HCT116 (cell line): ENCODE measurements around the gene NDUFS2. TPM values are rescaled to one million over a fixed set of nuclear protein-coding genes. Genes with fewer than 3 reads are reported as not detected.

Source experiments
- ATAC-seq: fragments of 200-7000 bp; cut with Tn5 transposase; 2 replicates; pipeline ENCODE4 v1.9.1; 2020; ENCODE audit warnings: mild to moderate bottlenecking, moderate library complexity
- BruUV-seq: library from RNA; stranded (reverse); fragments of 400-500 nt; replicated peaks from 2 replicates; lab custom pipeline; 2021; lab: Mats Ljungman, UMichigan
- CTCF ChIA-PET: fragments of 300-600 bp; sonication (Branson Sonifier 250); formaldehyde crosslinking; loops from one replicate; lab custom pipeline; 2021; ENCODE audit warnings: antibody characterized with exemption; lab: Charles Lee
- POLR2A ChIA-PET: fragments of 300-600, 350-600 bp; sonication (Branson Sonifier 250); formaldehyde crosslinking; loops from one replicate; lab custom pipeline; 2021; ENCODE audit warnings: antibody characterized with exemption; lab: Charles Lee
- RAD21 ChIA-PET, 2 experiments: fragments of 300-600 bp; sonication (Branson Sonifier 250); formaldehyde crosslinking; loops; one replicate each; lab custom pipeline; 2023; ENCODE audit warnings: low total read pairs in 2 of 2; ENCODE audit not compliant: uncharacterized antibody in 2 of 2, unreplicated experiment in 2 of 2, low non-redundant PET in 1 of 2; lab: Charles Lee
- DNase-seq: peaks from one replicate; pipeline ENCODE4 v3.0.0-alpha.2; 2010; ENCODE audit warnings: low read depth, low spot score
- H2AFZ ChIP-seq: fragments of 200-600 bp; shearing (Covaris generic), sonication (generic); 2 replicates; pipeline ENCODE4 v1.6.1; 2017; ENCODE audit warnings: low read depth, mixed run types, mixed read lengths, antibody characterized with exemption, low read length; ENCODE audit not compliant: poor library complexity, severe bottlenecking
- H3K27ac ChIP-seq: 2 replicates; pipeline ENCODE4 v1.5.1; 2012; ENCODE audit warnings: low read depth, low read length
- H3K27me3 ChIP-seq: fragments of 200-600 bp; sonication (generic); 2 replicates; pipeline ENCODE4 v1.6.1; 2016; ENCODE audit warnings: mixed run types, low read length, mixed read lengths; ENCODE audit not compliant: insufficient read depth
- H3K36me3 ChIP-seq, 2 experiments: fragments of 200-500 bp in 1 of 2; fragments of 200-600 bp in 1 of 2; sonication (Bioruptor generic) in 1 of 2; sonication (generic) in 1 of 2; 2 replicates each; pipeline versions ENCODE4 v1.5.1 to v1.6.1; 2014 to 2016; ENCODE audit warnings: low read length in 2 of 2, inconsistent platforms in 1 of 2, mixed read lengths in 1 of 2, mixed run types in 1 of 2; ENCODE audit not compliant: insufficient read depth in 2 of 2, control insufficient read depth in 1 of 2
- H3K4me1 ChIP-seq, 2 experiments: fragments of 200-600 bp in 1 of 2; sonication (generic) in 1 of 2; 2 replicates each; pipeline versions ENCODE4 v1.5.1 to v1.6.1; 2012 to 2017; ENCODE audit warnings: low read length in 2 of 2, inconsistent platforms in 1 of 2, mild to moderate bottlenecking in 1 of 2, mixed read lengths in 1 of 2, mixed run types in 1 of 2, moderate library complexity in 1 of 2; ENCODE audit not compliant: insufficient read depth in 2 of 2, control insufficient read depth in 1 of 2
- H3K4me2 ChIP-seq: fragments of 200-600 bp; sonication (generic); 2 replicates; pipeline ENCODE4 v1.6.1; 2017; ENCODE audit warnings: mixed run types, low read length, mixed read lengths
- H3K4me3 ChIP-seq, 2 experiments: fragments of 200-600 bp in 1 of 2; sonication (generic) in 1 of 2; replicated peaks in 1 of 2; 2 replicates each; pipeline ENCODE4 v1.5.1; 2011 to 2016; ENCODE audit warnings: low read length in 2 of 2, control low read depth in 1 of 2, low read depth in 1 of 2, mild to moderate bottlenecking in 1 of 2, mixed read lengths in 1 of 2, mixed run types in 1 of 2
- H3K79me2 ChIP-seq: fragments of 200-600 bp; sonication (generic); 2 replicates; pipeline ENCODE4 v1.6.1; 2017; ENCODE audit warnings: mild to moderate bottlenecking, mixed run types, low read length, moderate library complexity, mixed read lengths; ENCODE audit not compliant: insufficient read depth
- H3K9ac ChIP-seq: fragments of 200-600 bp; sonication (generic); 2 replicates; pipeline ENCODE4 v1.6.1; 2016; ENCODE audit warnings: low read length, mixed read lengths
- H3K9me2 ChIP-seq: fragments of 200-600 bp; sonication (generic), shearing (Covaris generic); 2 replicates; pipeline ENCODE4 v1.6.1; 2017; ENCODE audit warnings: mixed run types, mild to moderate bottlenecking, moderate library complexity; ENCODE audit not compliant: insufficient read depth
- H3K9me3 ChIP-seq, 2 experiments: fragments of 200-500 bp in 1 of 2; fragments of 200-600 bp in 1 of 2; sonication (Bioruptor generic) in 1 of 2; sonication (generic) in 1 of 2; 2 replicates each; pipeline ENCODE4 v1.6.1; 2014 to 2017; ENCODE audit warnings: low read length in 2 of 2, mixed read lengths in 2 of 2, inconsistent platforms in 1 of 2, low read depth in 1 of 2, mild to moderate bottlenecking in 1 of 2, mixed run types in 1 of 2, moderate library complexity in 1 of 2; ENCODE audit not compliant: control insufficient read depth in 1 of 2, insufficient read depth in 1 of 2
- H4K20me1 ChIP-seq: fragments of 200-600 bp; sonication (generic), shearing (Covaris generic); 2 replicates; pipeline ENCODE4 v1.6.1; 2017; ENCODE audit warnings: mixed run types, mild to moderate bottlenecking, moderate library complexity; ENCODE audit not compliant: insufficient read depth
- CBX3 ChIP-seq: IDR thresholded peaks from 2 replicates; pipeline ENCODE4 v1.6.1; 2012; ENCODE audit warnings: low read depth
- CEBPB ChIP-seq: IDR thresholded peaks from 2 replicates; pipeline ENCODE4 v1.6.1; 2012; ENCODE audit warnings: low read depth
- EGR1 ChIP-seq: IDR thresholded peaks from 2 replicates; pipeline ENCODE4 v1.6.1; 2012; ENCODE audit warnings: low read depth
- ELF1 ChIP-seq: IDR thresholded peaks from 2 replicates; pipeline ENCODE4 v1.6.1; 2012; ENCODE audit warnings: low read depth, borderline replicate concordance
- EZH2 ChIP-seq: fragments of 200-600 bp; sonication (generic); IDR thresholded peaks from 2 replicates; pipeline ENCODE4 v1.6.1; 2017; ENCODE audit warnings: antibody characterized with exemption, mixed run types
- EZH2phosphoT487 ChIP-seq: fragments of 200-600 bp; IDR thresholded peaks from 2 replicates; pipeline ENCODE4 v1.6.1; 2018; ENCODE audit warnings: antibody characterized with exemption, borderline replicate concordance
- FOSL1 ChIP-seq: IDR thresholded peaks from 2 replicates; pipeline ENCODE4 v1.6.1; 2012; ENCODE audit warnings: low read depth
- JUND ChIP-seq: IDR thresholded peaks from 2 replicates; pipeline ENCODE4 v1.6.1; 2012
- POLR2A ChIP-seq: IDR thresholded peaks from 2 replicates; pipeline ENCODE4 v1.7.0; 2011; ENCODE audit warnings: borderline replicate concordance; ENCODE audit not compliant: insufficient read depth, insufficient read length; ENCODE audit errors: extremely low read depth
- RAD21 ChIP-seq: IDR thresholded peaks from 2 replicates; pipeline ENCODE4 v1.6.1; 2012; ENCODE audit warnings: low read depth, mild to moderate bottlenecking
- SIN3A ChIP-seq: IDR thresholded peaks from 2 replicates; pipeline ENCODE4 v1.6.1; 2012; ENCODE audit warnings: low read depth
- SRF ChIP-seq: IDR thresholded peaks from 2 replicates; pipeline ENCODE4 v1.6.1; 2012; ENCODE audit warnings: low read depth
- TCF7L2 ChIP-seq: IDR thresholded peaks from 2 replicates; pipeline ENCODE4 v1.7.0; 2011; ENCODE audit warnings: borderline replicate concordance, inconsistent platforms; ENCODE audit not compliant: insufficient read depth, insufficient read length; ENCODE audit errors: extremely low read depth
- YY1 ChIP-seq: IDR thresholded peaks from 2 replicates; pipeline ENCODE4 v1.6.1; 2011; ENCODE audit warnings: low read length, low read depth, moderate library complexity, mild to moderate bottlenecking; ENCODE audit not compliant: insufficient replicate concordance; ENCODE audit errors: extremely low read depth
- intact Hi-C: fragments of 100-400 bp; cut with micrococcal nuclease; formaldehyde crosslinking; loops from 2 replicates; pipeline ENCODE4 v1.10.0; 2022
- total RNA-seq: library from RNA; stranded (reverse); gene quantifications from one replicate; pipeline ENCODE4 v1.2.1, GENCODE V29; 2021; ENCODE audit not compliant: unreplicated experiment
- TF ChIP-seq, protein P1 (sequence below): IDR thresholded peaks from 2 replicates; pipeline ENCODE4 v1.6.1; 2012
- TF ChIP-seq, protein P2 (sequence below): IDR thresholded peaks from 2 replicates; pipeline ENCODE4 v1.6.1; 2012; ENCODE audit warnings: low read depth
- TF ChIP-seq, protein P3 (sequence below), 3 experiments: fragments of 200-600 bp in 1 of 3; sonication (generic) in 1 of 3; IDR thresholded peaks in 2 of 3; conservative IDR thresholded peaks in 1 of 3; 2 replicates each; pipeline ENCODE4 v1.5.1; 2012 to 2017; ENCODE audit warnings: low read depth in 2 of 3, low read length in 2 of 3, antibody characterized with exemption in 1 of 3, borderline replicate concordance in 1 of 3, control low read depth in 1 of 3, mild to moderate bottlenecking in 1 of 3, mixed read lengths in 1 of 3, mixed run types in 1 of 3, moderate library complexity in 1 of 3; ENCODE audit not compliant: insufficient read depth in 1 of 3

Gene NDUFS2
- total RNA-seq, 1 experiment from 2014 or later = 82.7 TPM

DNA sequence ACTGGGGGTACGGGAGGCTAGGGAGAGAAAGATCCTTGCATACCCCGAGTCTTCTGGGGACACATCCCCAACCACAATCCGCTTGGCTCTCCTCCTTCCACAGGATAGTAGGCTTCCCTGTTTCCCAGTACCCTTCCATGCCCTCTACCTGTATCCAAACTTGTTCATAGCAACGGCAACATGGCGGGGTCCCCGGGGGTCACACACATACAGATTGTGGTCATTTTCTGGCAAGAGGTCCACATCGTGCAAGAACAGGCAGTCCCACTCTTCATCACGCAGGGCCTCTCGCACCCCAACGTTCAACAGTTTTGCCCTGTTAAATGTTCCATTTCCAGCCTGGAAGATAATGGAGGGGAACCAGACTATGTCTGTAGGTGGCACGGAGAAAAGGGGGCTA is 28.5 kb upstream of the NDUFS2 start:
- CTCF ChIA-PET = no interaction called here
- H3K9me3 ChIP-seq = no peaks in the 10 kb centered on the region
- no peak overlapping the region for H3K4me2 ChIP-seq
- H3K9me2 ChIP-seq = no peaks in the 10 kb centered on the region
- H2AFZ ChIP-seq = no peak overlapping the region
- peaks cover 10 to 19% of the 10 kb centered on the region in 2 experiments; a peak in 3 of 4 replicates for H3K4me1 ChIP-seq
- peaks cover 21 to 38% of the 10 kb centered on the region in 2 experiments; a peak in 3 of 4 replicates for H3K36me3 ChIP-seq
- intact Hi-C loops = no loop called here
- no peaks in the 10 kb centered on the region for H3K27me3 ChIP-seq
- H4K20me1 ChIP-seq = no peaks in the 10 kb centered on the region
- ATAC-seq = no peak
- TF ChIP-seq TCF7L2 = no peak
- no peak for TF ChIP-seq JUND
- TF ChIP-seq EZH2phosphoT487 = no peak
- no peak for TF ChIP-seq YY1
- TF ChIP-seq SRF = no peak
- TF ChIP-seq POLR2A = no peak
- no peak overlapping the region for H3K27ac ChIP-seq
- peaks cover 17% of the 10 kb centered on the region for H3K79me2 ChIP-seq
- RAD21 ChIA-PET = no interaction called here
- no TSS peak for BruUV-seq
- POLR2A ChIA-PET = no interaction called here
- no peak overlapping the region for H3K4me3 ChIP-seq
- DNase-seq = no peak
- no peak overlapping the region for H3K9ac ChIP-seq

DNA sequence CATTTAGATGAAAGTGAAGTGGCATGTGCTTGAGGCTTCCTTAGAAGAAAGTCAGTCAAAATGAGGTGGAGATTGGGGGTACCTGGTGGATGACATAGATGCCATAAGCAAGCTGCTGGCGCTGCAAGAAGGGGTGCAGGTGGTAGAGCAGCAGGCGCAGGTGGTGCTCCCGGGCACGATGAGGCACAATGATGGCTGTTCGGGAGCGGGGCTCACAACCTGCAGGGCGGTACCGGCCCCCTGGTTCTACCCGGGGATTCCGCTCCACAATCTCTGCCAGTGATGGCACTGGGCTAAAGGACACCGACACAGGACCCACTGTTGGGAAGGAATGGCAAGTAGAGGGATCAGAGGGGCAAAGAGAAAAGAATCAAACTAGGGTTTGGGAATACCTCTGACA is 27.3 kb upstream of the NDUFS2 start:
- CTCF ChIA-PET = no interaction called here
- Histone ChIP-seq H3K79me2 (peaks cover 17% of the 10 kb centered on the region), H2AFZ (no peak overlapping the region), H4K20me1 (no peaks in the 10 kb centered on the region), H3K4me1 (peaks cover 10 to 19% of the 10 kb centered on the region in 2 experiments; a peak in 3 of 4 replicates), H3K9me3 (no peaks in the 10 kb centered on the region), H3K27ac (no peak overlapping the region), H3K36me3 (peaks cover 21 to 38% of the 10 kb centered on the region in 2 experiments; a peak in 3 of 4 replicates), H3K27me3 (no peaks in the 10 kb centered on the region), H3K9me2 (no peaks in the 10 kb centered on the region), H3K9ac (no peak overlapping the region), H3K4me3 (no peak overlapping the region), H3K4me2 (no peak overlapping the region)
- no TSS peak for BruUV-seq
- no peak for ATAC-seq
- intact Hi-C loops = no loop called here
- no peak for DNase-seq
- POLR2A ChIA-PET = no interaction called here
- RAD21 ChIA-PET = no interaction called here
- TF ChIP-seq, protein P1, sequence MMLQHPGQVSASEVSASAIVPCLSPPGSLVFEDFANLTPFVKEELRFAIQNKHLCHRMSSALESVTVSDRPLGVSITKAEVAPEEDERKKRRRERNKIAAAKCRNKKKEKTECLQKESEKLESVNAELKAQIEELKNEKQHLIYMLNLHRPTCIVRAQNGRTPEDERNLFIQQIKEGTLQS = no peak
- TF ChIP-seq CBX3 (no peak), CEBPB (no peak), JUND (no peak), FOSL1 (no peak), YY1 (no peak), RAD21 (no peak), EZH2 (no peak), EGR1 (no peak), SIN3A (no peak), ELF1 (no peak)
- TF ChIP-seq, protein P2, sequence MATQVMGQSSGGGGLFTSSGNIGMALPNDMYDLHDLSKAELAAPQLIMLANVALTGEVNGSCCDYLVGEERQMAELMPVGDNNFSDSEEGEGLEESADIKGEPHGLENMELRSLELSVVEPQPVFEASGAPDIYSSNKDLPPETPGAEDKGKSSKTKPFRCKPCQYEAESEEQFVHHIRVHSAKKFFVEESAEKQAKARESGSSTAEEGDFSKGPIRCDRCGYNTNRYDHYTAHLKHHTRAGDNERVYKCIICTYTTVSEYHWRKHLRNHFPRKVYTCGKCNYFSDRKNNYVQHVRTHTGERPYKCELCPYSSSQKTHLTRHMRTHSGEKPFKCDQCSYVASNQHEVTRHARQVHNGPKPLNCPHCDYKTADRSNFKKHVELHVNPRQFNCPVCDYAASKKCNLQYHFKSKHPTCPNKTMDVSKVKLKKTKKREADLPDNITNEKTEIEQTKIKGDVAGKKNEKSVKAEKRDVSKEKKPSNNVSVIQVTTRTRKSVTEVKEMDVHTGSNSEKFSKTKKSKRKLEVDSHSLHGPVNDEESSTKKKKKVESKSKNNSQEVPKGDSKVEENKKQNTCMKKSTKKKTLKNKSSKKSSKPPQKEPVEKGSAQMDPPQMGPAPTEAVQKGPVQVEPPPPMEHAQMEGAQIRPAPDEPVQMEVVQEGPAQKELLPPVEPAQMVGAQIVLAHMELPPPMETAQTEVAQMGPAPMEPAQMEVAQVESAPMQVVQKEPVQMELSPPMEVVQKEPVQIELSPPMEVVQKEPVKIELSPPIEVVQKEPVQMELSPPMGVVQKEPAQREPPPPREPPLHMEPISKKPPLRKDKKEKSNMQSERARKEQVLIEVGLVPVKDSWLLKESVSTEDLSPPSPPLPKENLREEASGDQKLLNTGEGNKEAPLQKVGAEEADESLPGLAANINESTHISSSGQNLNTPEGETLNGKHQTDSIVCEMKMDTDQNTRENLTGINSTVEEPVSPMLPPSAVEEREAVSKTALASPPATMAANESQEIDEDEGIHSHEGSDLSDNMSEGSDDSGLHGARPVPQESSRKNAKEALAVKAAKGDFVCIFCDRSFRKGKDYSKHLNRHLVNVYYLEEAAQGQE = no peak
- TF ChIP-seq, protein P3, sequence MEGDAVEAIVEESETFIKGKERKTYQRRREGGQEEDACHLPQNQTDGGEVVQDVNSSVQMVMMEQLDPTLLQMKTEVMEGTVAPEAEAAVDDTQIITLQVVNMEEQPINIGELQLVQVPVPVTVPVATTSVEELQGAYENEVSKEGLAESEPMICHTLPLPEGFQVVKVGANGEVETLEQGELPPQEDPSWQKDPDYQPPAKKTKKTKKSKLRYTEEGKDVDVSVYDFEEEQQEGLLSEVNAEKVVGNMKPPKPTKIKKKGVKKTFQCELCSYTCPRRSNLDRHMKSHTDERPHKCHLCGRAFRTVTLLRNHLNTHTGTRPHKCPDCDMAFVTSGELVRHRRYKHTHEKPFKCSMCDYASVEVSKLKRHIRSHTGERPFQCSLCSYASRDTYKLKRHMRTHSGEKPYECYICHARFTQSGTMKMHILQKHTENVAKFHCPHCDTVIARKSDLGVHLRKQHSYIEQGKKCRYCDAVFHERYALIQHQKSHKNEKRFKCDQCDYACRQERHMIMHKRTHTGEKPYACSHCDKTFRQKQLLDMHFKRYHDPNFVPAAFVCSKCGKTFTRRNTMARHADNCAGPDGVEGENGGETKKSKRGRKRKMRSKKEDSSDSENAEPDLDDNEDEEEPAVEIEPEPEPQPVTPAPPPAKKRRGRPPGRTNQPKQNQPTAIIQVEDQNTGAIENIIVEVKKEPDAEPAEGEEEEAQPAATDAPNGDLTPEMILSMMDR (IDR thresholded peaks at IDR 0.05 in 2 of 3, conservative IDR thresholded peaks at IDR 0.05 in 1 of 3; ENCODE audit: borderline replicate concordance in 1 of 3, insufficient read depth in 1 of 3, low read depth in 2 of 3, low read length in 2 of 3) = no peak
